Spleen (tissue), 11 donors: Measurements from ENCODE around the gene PEX26. TPM values are rescaled to one million over a fixed set of nuclear protein-coding genes. Genes with fewer than 3 reads are reported as not detected.
"Not testable (repeated sequence)": the region's sequence is repeated elsewhere in the genome, so short reads cannot be mapped to it uniquely, and the experiment has no call there.

Experiments used
- DNase-seq: peaks from one replicate; pipeline ENCODE4 v3.0.0-alpha.2; 2020
- H3K27ac ChIP-seq, 8 donors: fragments of 200-600 bp; sonication (generic) in 7 of 8; 1 replicate in 4 of 8; 2 replicates in 4 of 8; pipeline versions ENCODE4 v1.5.0 to v1.8.0; 2016 to 2021; ENCODE audit warnings: inconsistent platforms in 4 of 8, mild to moderate bottlenecking in 4 of 8, moderate library complexity in 1 of 8
- H3K27me3 ChIP-seq, 7 donors: fragments of 200-600 bp; sonication (generic) in 6 of 7; replicated peaks in 1 of 7; 1 replicate in 4 of 7; 2 replicates in 3 of 7; pipeline versions ENCODE4 v1.5.0 to v1.8.0; 2016 to 2021; ENCODE audit warnings: inconsistent platforms in 3 of 7, mild to moderate bottlenecking in 1 of 7
- H3K36me3 ChIP-seq, 6 donors: fragments of 200-600 bp; sonication (generic) in 5 of 6; 1 replicate in 4 of 6; 2 replicates in 2 of 6; pipeline versions ENCODE4 v1.5.0 to v1.8.0; 2016 to 2021; ENCODE audit warnings: inconsistent platforms in 2 of 6
- H3K4me1 ChIP-seq, 6 donors: fragments of 200-600 bp; sonication (generic) in 5 of 6; 1 replicate in 3 of 6; 2 replicates in 3 of 6; pipeline versions ENCODE4 v1.5.0 to v1.8.0; 2016 to 2021; ENCODE audit warnings: inconsistent platforms in 3 of 6
- H3K4me3 ChIP-seq, 8 donors: fragments of 200-600 bp; sonication (generic) in 7 of 8; 1 replicate in 4 of 8; 2 replicates in 4 of 8; pipeline versions ENCODE4 v1.5.0 to v1.8.0; 2016 to 2021; ENCODE audit warnings: inconsistent platforms in 4 of 8, mild to moderate bottlenecking in 4 of 8, moderate library complexity in 2 of 8
- H3K9me3 ChIP-seq, 8 donors: fragments of 200-600 bp; sonication (generic) in 7 of 8; 1 replicate in 4 of 8; 2 replicates in 4 of 8; pipeline versions ENCODE4 v1.5.0 to v1.8.0; 2016 to 2021; ENCODE audit warnings: inconsistent platforms in 4 of 8
- CTCF ChIP-seq, 11 experiments: fragments of 200-600 bp in 7 of 11; fragments of 450-650 bp in 4 of 11; sonication (generic) in 4 of 11; IDR thresholded peaks in 8 of 11; conservative IDR thresholded peaks in 3 of 11; 1 replicate in 7 of 11; 2 replicates in 4 of 11; pipeline versions ENCODE4 v1.4.0 to v1.8.0; 2016 to 2021; ENCODE audit warnings: antibody characterized with exemption in 11 of 11, inconsistent platforms in 4 of 11, mild to moderate bottlenecking in 1 of 11
- POLR2A ChIP-seq, 3 donors: fragments of 450-650 bp; IDR thresholded peaks; one replicate each; pipeline ENCODE4 v1.5.1; 2017; ENCODE audit warnings: antibody characterized with exemption in 3 of 3, mild to moderate bottlenecking in 1 of 3
- POLR2AphosphoS5 ChIP-seq, 3 donors: sonication (generic); formaldehyde crosslinking; IDR thresholded peaks; one replicate each; pipeline ENCODE4 v1.5.1; 2017; ENCODE audit warnings: antibody characterized with exemption in 3 of 3
- WGBS, 5 donors: extraction: QIAGEN DNeasy Blood & Tissue Kit in 3 of 5; methylation state at CpG; one replicate each; pipeline versions ENCODE4 v1.1.5 to v1.1.7; 2013 to 2018; 5-methylcytosine and 5-hydroxymethylcytosine counted together
- intact Hi-C: fragments of 100-400 bp; cut with DNase I; formaldehyde crosslinking; loops from one replicate; pipeline ENCODE4 v1.15.0; 2023; ENCODE audit warnings: low total_unique reads
- polyA plus RNA-seq, 3 donors: library from polyadenylated mRNA; stranded (reverse); fragments of 200-250 nt; gene quantifications; one replicate each; pipeline ENCODE4 v1.2.1, GENCODE V29; 2013
- total RNA-seq, 7 donors: library from RNA; depleted of rRNA in 3 of 7; stranded (reverse); fragments of >200 nt in 3 of 7; fragmentation: NEBNext Ultra II Directional in 4 of 7; extraction: Animal tissue kit (Norgen Biotek cat#: 25700) in 4 of 7; gene quantifications; one replicate each; pipeline versions ENCODE4 v1.1.0 to v1.2.1, GENCODE V29; 2016 to 2021
- donor health status: healthy with polysubstance abuse.
- donor health status: DM: no; HTN: no; CAD: no; lungs with moderate emphysema.
- donor health status: DM: no; HTN: no; CAD: no.
- donor health status: Bipolar disorder and iron deficiency.
- donor health status: healthy.
- donor health status: DM: no; HTN: no; CAD: no.
- donor health status: DM: yes; HTN: yes; CAD: no.

Gene PEX26
- total and polyA plus RNA-seq, 10 donors: 5.1 to 41.0 (median 31.9) TPM

GRCh38 chr22:18034076-18034475 lies 43.7 kb upstream of the PEX26 start:
- intact Hi-C loops: no loop called here
- H3K4me1 ChIP-seq: peaks cover 0 to 12% (median 0%) of the 10 kb centered on the region in 6 donors
- H3K27ac ChIP-seq: no peak overlapping the region
- TF ChIP-seq POLR2AphosphoS5 (IDR thresholded peaks at IDR 0.05) (no peak), POLR2A (IDR thresholded peaks at IDR 0.05) (no peak), CTCF (IDR thresholded peaks at IDR 0.05 in 8 of 11, conservative IDR thresholded peaks at IDR 0.05 in 3 of 11) (no peak)
- DNase-seq: no peak
- H3K9me3 ChIP-seq: no peaks in the 10 kb centered on the region
- 84 to 95% (median 91%) methylated on average over 3 of the region's 3 CpGs for WGBS, 5 donors
- H3K27me3 ChIP-seq: no peaks in the 10 kb centered on the region
- H3K36me3 ChIP-seq: no peaks in the 10 kb centered on the region
- H3K4me3 ChIP-seq: no peak overlapping the region

- TF ChIP-seq POLR2A (IDR thresholded peaks at IDR 0.05): no peak
- H3K27ac ChIP-seq: peak overlapping the region in 5 of 8 donors; percentile 23 to 56 (median 35)
- DNase-seq: peak; percentile 49
- WGBS, 5 donors: 58 to 80% (median 60%) methylated on average over 9 of the region's 9 CpGs
- no peaks in the 10 kb centered on the region for H3K27me3 ChIP-seq
- intact Hi-C loops: no loop called here
- no peaks in the 10 kb centered on the region for H3K9me3 ChIP-seq
- H3K4me1 ChIP-seq: peaks cover 0 to 12% (median 0%) of the 10 kb centered on the region in 6 donors
- H3K4me3 ChIP-seq: no peak overlapping the region
- no peaks in the 10 kb centered on the region for H3K36me3 ChIP-seq
Observed at GRCh38 chr22:18035751-18036150, 42.0 kb upstream of the PEX26 start.

GRCh38 chr22:18040898-18041297 lies 36.9 kb upstream of the PEX26 start:
- DNase-seq, H3K4me3 ChIP-seq, H3K27ac ChIP-seq, H3K36me3 ChIP-seq, H3K9me3 ChIP-seq, H3K27me3 ChIP-seq, intact Hi-C loops: not testable (repeated sequence)
- H3K4me1 ChIP-seq: peaks cover 0 to 31% (median 14%) of the 10 kb centered on the region in 6 donors
- WGBS, 5 donors: 88 to 96% (median 94%) methylated on average over 6 of the region's 6 CpGs

- H3K27ac ChIP-seq: peak overlapping the region in 5 of 8 donors; percentile 21 to 66 (median 39)
- no peak for DNase-seq
- intact Hi-C loops: no loop called here
Observed at GRCh38 chr22:18042685-18043084, 35.1 kb upstream of the PEX26 start.

More at GRCh38 chr22:18042685-18043084, 35.1 kb upstream of the PEX26 start:
- no peaks in the 10 kb centered on the region for H3K9me3 ChIP-seq
- no peaks in the 10 kb centered on the region for H3K36me3 ChIP-seq
- 75 to 88% (median 77%) methylated on average over 6 of the region's 6 CpGs for WGBS, 5 donors
- no peak overlapping the region for H3K4me3 ChIP-seq
- H3K27me3 ChIP-seq: no peaks in the 10 kb centered on the region
- peaks cover 0 to 26% (median 14%) of the 10 kb centered on the region in 6 donors for H3K4me1 ChIP-seq
- TF ChIP-seq POLR2AphosphoS5 (IDR thresholded peaks at IDR 0.05): peak in 1 of 3 donors; percentile 52
- TF ChIP-seq CTCF (IDR thresholded peaks at IDR 0.05 in 8 of 11, conservative IDR thresholded peaks at IDR 0.05 in 3 of 11): no peak
